ENCODE data around the gene HRC.
"Not testable (repeated sequence)": the region's sequence is repeated elsewhere in the genome, so short reads cannot be mapped to it uniquely, and the experiment has no call there.

Gene HRC

GRCh38 chr19:49189259-49189658, 34.1 kb upstream of the HRC start:
- no peak for DNase-seq (ENCODE audit: low read depth)
- TF ChIP-seq CTCF (IDR thresholded peaks at IDR 0.05; ENCODE audit: low read depth, low read length): no peak
- TF ChIP-seq MYC (IDR thresholded peaks at IDR 0.05; ENCODE audit: low read depth, low read length): no peak
- TF ChIP-seq MAX (IDR thresholded peaks at IDR 0.05; ENCODE audit: low read depth, low read length): no peak
- no peak for TF ChIP-seq POLR2A (IDR thresholded peaks at IDR 0.05; ENCODE audit: extremely low read depth, insufficient read length)
- H3K4me3 ChIP-seq (ENCODE audit: low read depth, low read length): no peak overlapping the region

GRCh38 chr19:49188626-49189200, 33.5 kb upstream of the HRC start:
- TF ChIP-seq MAX (IDR thresholded peaks at IDR 0.05; ENCODE audit: low read depth, low read length): no peak
- TF ChIP-seq CTCF (IDR thresholded peaks at IDR 0.05; ENCODE audit: low read depth, low read length): no peak
- TF ChIP-seq MYC (IDR thresholded peaks at IDR 0.05; ENCODE audit: low read depth, low read length): no peak
- no peak for TF ChIP-seq POLR2A (IDR thresholded peaks at IDR 0.05; ENCODE audit: extremely low read depth, insufficient read length)
- H3K4me3 ChIP-seq (ENCODE audit: low read depth, low read length): no peak overlapping the region
- DNase-seq (ENCODE audit: low read depth): no peak

- no peak for TF ChIP-seq POLR2A (IDR thresholded peaks at IDR 0.05; ENCODE audit: extremely low read depth, insufficient read length)
- no peak for TF ChIP-seq CTCF (IDR thresholded peaks at IDR 0.05; ENCODE audit: low read depth, low read length)
- no peak for DNase-seq (ENCODE audit: low read depth)
- no peak overlapping the region for H3K4me3 ChIP-seq (ENCODE audit: low read depth, low read length)
Observed at GRCh38 chr19:49186108-49186507, 30.9 kb upstream of the HRC start.

- TF ChIP-seq MAX (IDR thresholded peaks at IDR 0.05; ENCODE audit: low read depth, low read length) (no peak), MYC (IDR thresholded peaks at IDR 0.05; ENCODE audit: low read depth, low read length) (no peak), POLR2A (IDR thresholded peaks at IDR 0.05; ENCODE audit: extremely low read depth, insufficient read length) (no peak), CTCF (IDR thresholded peaks at IDR 0.05; ENCODE audit: low read depth, low read length) (no peak)
- H3K4me3 ChIP-seq (ENCODE audit: low read depth, low read length): no peak overlapping the region
- DNase-seq (ENCODE audit: low read depth): no peak
Observed at GRCh38 chr19:49182848-49183375, 27.7 kb upstream of the HRC start.

- not testable (repeated sequence) for DNase-seq (ENCODE audit: low read depth); H3K4me3 ChIP-seq (ENCODE audit: low read depth, low read length)
Observed at GRCh38 chr19:49182010-49182847, 27.0 kb upstream of the HRC start.

- DNase-seq (ENCODE audit: low read depth): no peak
- no peak overlapping the region for H3K4me3 ChIP-seq (ENCODE audit: low read depth, low read length)
- TF ChIP-seq MAX (IDR thresholded peaks at IDR 0.05; ENCODE audit: low read depth, low read length) (no peak), MYC (IDR thresholded peaks at IDR 0.05; ENCODE audit: low read depth, low read length) (no peak), CTCF (IDR thresholded peaks at IDR 0.05; ENCODE audit: low read depth, low read length) (no peak), POLR2A (IDR thresholded peaks at IDR 0.05; ENCODE audit: extremely low read depth, insufficient read length) (no peak)
Observed at GRCh38 chr19:49180659-49181058, 25.5 kb upstream of the HRC start.
